IMR-90 (cell line): ENCODE data around the gene DPYD. TPM values are rescaled to one million over a fixed set of nuclear protein-coding genes. Genes with fewer than 3 reads are reported as not detected.

Experiments used
- ATAC-seq: fragments of 200-7000 bp; cut with Tn5 transposase; 2 replicates; pipeline ENCODE4 v1.9.1; 2020; ENCODE audit warnings: low read depth, mild to moderate bottlenecking, moderate library complexity
- BruUV-seq: library from RNA; stranded (reverse); fragments of 400-500 nt; replicated peaks from 2 replicates; lab custom pipeline; 2021; lab: Mats Ljungman, UMichigan
- CTCF ChIA-PET: fragments of 300-600 bp; formaldehyde crosslinking; extraction: SDS; loops from one replicate; lab custom pipeline; 2021; ENCODE audit warnings: antibody characterized with exemption; lab: Yijun Ruan, JAX
- POLR2A ChIA-PET: fragments of 300-600 bp; sonication (Branson Sonifier 250); formaldehyde crosslinking; loops from one replicate; lab custom pipeline; 2022; ENCODE audit warnings: antibody characterized with exemption; ENCODE audit not compliant: unreplicated experiment; lab: Charles Lee
- DNase-seq: peaks from one replicate; pipeline ENCODE4 v3.0.0; 2013
- H2AFZ ChIP-seq: replicated peaks from 2 replicates; pipeline ENCODE3; 2013; ENCODE audit warnings: low read length, mild to moderate bottlenecking; ENCODE audit not compliant: poor library complexity
- H2AK5ac ChIP-seq: 2 replicates; pipeline ENCODE4 v1.6.1; 2013; ENCODE audit warnings: low read depth, low read length, inconsistent platforms
- H2AK9ac ChIP-seq: replicated peaks from 2 replicates; pipeline ENCODE3; 2013; ENCODE audit warnings: mild to moderate bottlenecking, low read depth, low read length, moderate library complexity; ENCODE audit not compliant: poor library complexity
- H2BK120ac ChIP-seq: 2 replicates; pipeline ENCODE4 v1.6.1; 2013; ENCODE audit warnings: low read depth, low read length, inconsistent platforms
- H2BK15ac ChIP-seq: 3 replicates; pipeline ENCODE4 v1.6.1; 2013; ENCODE audit warnings: low read depth, low read length, inconsistent platforms
- H2BK20ac ChIP-seq: 2 replicates; pipeline ENCODE4 v1.6.1; 2013; ENCODE audit warnings: low read depth, mild to moderate bottlenecking, inconsistent platforms, low read length, moderate library complexity
- H2BK5ac ChIP-seq: 2 replicates; pipeline ENCODE4 v1.6.1; 2013; ENCODE audit warnings: mild to moderate bottlenecking, low read depth, low read length, inconsistent platforms; ENCODE audit not compliant: poor library complexity, severe bottlenecking
- H3K14ac ChIP-seq: replicated peaks from 2 replicates; pipeline ENCODE4 v1.6.1; 2013; ENCODE audit warnings: low read depth, low read length, inconsistent platforms
- H3K18ac ChIP-seq: 2 replicates; pipeline ENCODE4 v1.6.1; 2013; ENCODE audit warnings: low read depth, low read length, control low read depth
- H3K23ac ChIP-seq: 2 replicates; pipeline ENCODE4 v1.6.1; 2013; ENCODE audit warnings: low read depth, low read length, inconsistent platforms
- H3K27ac ChIP-seq: 2 replicates; pipeline ENCODE4 v1.5.1; 2013; ENCODE audit warnings: mild to moderate bottlenecking, control low read depth, low read length; ENCODE audit not compliant: insufficient read depth
- H3K27me3 ChIP-seq: 2 replicates; pipeline ENCODE4 v1.6.1; 2013; ENCODE audit warnings: low read length; ENCODE audit not compliant: control insufficient read depth, insufficient read depth
- H3K36me3 ChIP-seq: 2 replicates; pipeline ENCODE4 v1.6.1; 2013; ENCODE audit warnings: low read length, mixed read lengths; ENCODE audit not compliant: control insufficient read depth, insufficient read depth
- H3K4ac ChIP-seq: 2 replicates; pipeline ENCODE4 v1.6.1; 2013; ENCODE audit warnings: low read depth, low read length, inconsistent platforms
- H3K4me1 ChIP-seq: 2 replicates; pipeline ENCODE4 v1.6.1; 2013; ENCODE audit warnings: low read length, mixed read lengths; ENCODE audit not compliant: control insufficient read depth, insufficient read depth
- H3K4me2 ChIP-seq: 2 replicates; pipeline ENCODE4 v1.6.1; 2013; ENCODE audit warnings: low read depth, mild to moderate bottlenecking, control low read depth, low read length, moderate library complexity
- H3K4me3 ChIP-seq: 2 replicates; pipeline ENCODE4 v1.5.1; 2013; ENCODE audit warnings: low read depth, mild to moderate bottlenecking, control low read depth, low read length, moderate library complexity; ENCODE audit not compliant: insufficient read depth
- H3K56ac ChIP-seq: 2 replicates; pipeline ENCODE4 v1.6.1; 2013; ENCODE audit warnings: low read length, inconsistent platforms; ENCODE audit not compliant: insufficient read depth; ENCODE audit errors: extremely low read depth
- H3K79me1 ChIP-seq, 2 experiments: 2 replicates each; pipeline ENCODE4 v1.6.1; 2013; ENCODE audit warnings: low read length in 2 of 2, inconsistent platforms in 1 of 2, low read depth in 1 of 2
- H3K9ac ChIP-seq: 2 replicates; pipeline ENCODE4 v1.6.1; 2013; ENCODE audit warnings: low read depth, low read length, control low read depth
- H3K9me1 ChIP-seq: 2 replicates; pipeline ENCODE4 v1.6.1; 2013; ENCODE audit warnings: low read length, inconsistent platforms; ENCODE audit not compliant: insufficient read depth
- H3K9me3 ChIP-seq: 2 replicates; pipeline ENCODE4 v1.6.1; 2013; ENCODE audit warnings: low read length; ENCODE audit not compliant: control insufficient read depth, insufficient read depth
- H4K20me1 ChIP-seq: 2 replicates; pipeline ENCODE4 v1.6.1; 2013; ENCODE audit warnings: low read length, inconsistent platforms; ENCODE audit not compliant: insufficient read depth
- H4K5ac ChIP-seq: 2 replicates; pipeline ENCODE4 v1.6.1; 2013; ENCODE audit warnings: mild to moderate bottlenecking, low read depth, low read length, control low read depth
- H4K8ac ChIP-seq, 2 experiments: 2 replicates each; pipeline ENCODE4 v1.6.1; 2013; ENCODE audit warnings: low read depth in 2 of 2, low read length in 2 of 2, control low read depth in 1 of 2, inconsistent platforms in 1 of 2
- H4K91ac ChIP-seq: 2 replicates; pipeline ENCODE4 v1.6.1; 2013; ENCODE audit warnings: low read depth, low read length, inconsistent platforms; ENCODE audit not compliant: insufficient read depth
- BHLHE40 ChIP-seq: fragments of 150-350 bp; IDR thresholded peaks from 2 replicates; pipeline ENCODE4 v1.6.1; 2016; ENCODE audit warnings: mild to moderate bottlenecking, low read depth, low read length
- CEBPB ChIP-seq: IDR thresholded peaks from 2 replicates; pipeline ENCODE4 v1.6.1; 2012; ENCODE audit warnings: low read depth, low read length, improper control_type of control experiment
- CHD1 ChIP-seq: IDR thresholded peaks from 2 replicates; pipeline ENCODE4 v1.6.1; 2012; ENCODE audit warnings: low read depth, low read length, improper control_type of control experiment
- ELK1 ChIP-seq: fragments of 150-350 bp; IDR thresholded peaks from 2 replicates; pipeline ENCODE4 v1.6.1; 2016; ENCODE audit warnings: low read depth, mild to moderate bottlenecking, low read length, moderate library complexity, borderline replicate concordance
- FOS ChIP-seq: fragments of 150-350 bp; IDR thresholded peaks from 2 replicates; pipeline ENCODE4 v1.6.1; 2016; ENCODE audit warnings: low read depth, low read length
- MAFK ChIP-seq: IDR thresholded peaks from 2 replicates; pipeline ENCODE4 v1.6.1; 2012; ENCODE audit warnings: low read depth, low read length, improper control_type of control experiment
- MAZ ChIP-seq: IDR thresholded peaks from 2 replicates; pipeline ENCODE4 v1.6.1; 2012; ENCODE audit warnings: low read depth, mild to moderate bottlenecking, low read length, improper control_type of control experiment, moderate library complexity, borderline replicate concordance
- MXI1 ChIP-seq: IDR thresholded peaks from 2 replicates; pipeline ENCODE4 v1.6.1; 2012; ENCODE audit warnings: low read depth, mild to moderate bottlenecking, low read length, moderate library complexity, borderline replicate concordance
- NFE2L2 ChIP-seq: fragments of 150-350 bp; IDR thresholded peaks from 2 replicates; pipeline ENCODE4 v1.6.1; 2016; ENCODE audit warnings: low read depth, mild to moderate bottlenecking, low read length
- POLR2A ChIP-seq: IDR thresholded peaks from 2 replicates; pipeline ENCODE4 v1.6.1; 2012; ENCODE audit warnings: mild to moderate bottlenecking, low read depth, low read length
- RAD21 ChIP-seq: IDR thresholded peaks from 2 replicates; pipeline ENCODE4 v1.6.1; 2012; ENCODE audit warnings: low read length, improper control_type of control experiment
- RCOR1 ChIP-seq: IDR thresholded peaks from 2 replicates; pipeline ENCODE4 v1.6.1; 2012; ENCODE audit warnings: mild to moderate bottlenecking, low read length, improper control_type of control experiment; ENCODE audit not compliant: insufficient replicate concordance
- SMC3 ChIP-seq: fragments of 150-350 bp; IDR thresholded peaks from 2 replicates; pipeline ENCODE4 v1.6.1; 2016; ENCODE audit warnings: low read depth, mild to moderate bottlenecking, antibody characterized with exemption, low read length, moderate library complexity
- WGBS, 2 experiments: methylation state at CpG; one replicate each; pipeline versions ENCODE4 v1.1.5 to v1.1.7; 2013; ENCODE audit warnings: missing lambda C conversion rate in 2 of 2; ENCODE audit not compliant: insufficient read length in 1 of 2; ENCODE audit errors: extremely low coverage in 2 of 2; 5-methylcytosine and 5-hydroxymethylcytosine counted together
- dilution Hi-C: fragments of 300-500 bp; cut with HindIII; formaldehyde crosslinking; loops from one replicate; pipeline ENCODE4 v1.14.3; 2018; ENCODE audit warnings: low sequenced_read_pairs; ENCODE audit not compliant: unreplicated experiment
- in situ Hi-C: fragments of 300-500 bp; cut with MboI; formaldehyde crosslinking; loops from 3 replicates; pipeline ENCODE4 v1.14.3; 2019; ENCODE audit warnings: low sequenced_read_pairs, inconsistent platforms, mixed read lengths
- intact Hi-C: fragments of 100-400 bp; cut with micrococcal nuclease; formaldehyde crosslinking; loops from 2 replicates; pipeline ENCODE4 v1.10.0; 2022
- polyA plus RNA-seq, 3 experiments: library from polyadenylated mRNA; depleted of rRNA; stranded (reverse); fragments of >200 nt; gene quantifications; 2 replicates each; pipeline ENCODE4 v1.2.3, GENCODE V29; 2012; ENCODE audit warnings: low replicate concordance in 1 of 3
- total RNA-seq: library from RNA; depleted of rRNA; stranded (reverse); fragments of >200 nt; gene quantifications from 2 replicates; pipeline ENCODE4 v1.2.3, GENCODE V29; 2012
- TF ChIP-seq, protein P1 (sequence below): conservative IDR thresholded peaks from 2 replicates; pipeline ENCODE4 v1.5.1; 2012; ENCODE audit warnings: mild to moderate bottlenecking, low read depth, low read length, improper control_type of control experiment

Gene DPYD
- total and polyA plus RNA-seq, 2 of the 4 experiments (the other 2 are of a cell fraction) = 9.3 to 47.3 TPM

GRCh38 chr1:97761637-97762036, 159.2 kb downstream of the DPYD start:
- Histone ChIP-seq H2BK5ac (no peak overlapping the region), H3K18ac (no peak overlapping the region), H2BK20ac (no peak overlapping the region), H3K27ac (no peak overlapping the region), H4K20me1 (no peaks in the 10 kb centered on the region), H4K8ac (no peak overlapping the region), H2AFZ (no peak overlapping the region), H3K27me3 (no peaks in the 10 kb centered on the region), H3K4me1 (no peaks in the 10 kb centered on the region; the same call in 1 of the 2 replicates), H3K56ac (no peak overlapping the region), H3K4me3 (no peak overlapping the region), H4K5ac (no peak overlapping the region), H2AK9ac (no peak overlapping the region), H3K23ac (no peak overlapping the region), H2AK5ac (no peak overlapping the region), H3K79me1 (no peaks in the 10 kb centered on the region), H3K14ac (no peak overlapping the region), H4K91ac (no peak overlapping the region), H2BK15ac (no peak overlapping the region), H2BK120ac (no peak overlapping the region), H3K9ac (no peak overlapping the region), H3K4ac (no peak overlapping the region), H3K36me3 (peaks cover 1% of the 10 kb centered on the region; the same call in 1 of the 2 replicates), H3K4me2 (no peak overlapping the region), H3K9me1 (peaks cover 4% of the 10 kb centered on the region; the same call in 1 of the 2 replicates), H3K9me3 (no peaks in the 10 kb centered on the region; the same call in 1 of the 2 replicates)
- dilution Hi-C loops (no loop called here), intact Hi-C loops (no loop called here), in situ Hi-C loops (no loop called here)
- no TSS peak for BruUV-seq
- no peak for TF ChIP-seq FOS
- TF ChIP-seq RCOR1 = no peak
- TF ChIP-seq CEBPB = no peak
- TF ChIP-seq, protein P1, sequence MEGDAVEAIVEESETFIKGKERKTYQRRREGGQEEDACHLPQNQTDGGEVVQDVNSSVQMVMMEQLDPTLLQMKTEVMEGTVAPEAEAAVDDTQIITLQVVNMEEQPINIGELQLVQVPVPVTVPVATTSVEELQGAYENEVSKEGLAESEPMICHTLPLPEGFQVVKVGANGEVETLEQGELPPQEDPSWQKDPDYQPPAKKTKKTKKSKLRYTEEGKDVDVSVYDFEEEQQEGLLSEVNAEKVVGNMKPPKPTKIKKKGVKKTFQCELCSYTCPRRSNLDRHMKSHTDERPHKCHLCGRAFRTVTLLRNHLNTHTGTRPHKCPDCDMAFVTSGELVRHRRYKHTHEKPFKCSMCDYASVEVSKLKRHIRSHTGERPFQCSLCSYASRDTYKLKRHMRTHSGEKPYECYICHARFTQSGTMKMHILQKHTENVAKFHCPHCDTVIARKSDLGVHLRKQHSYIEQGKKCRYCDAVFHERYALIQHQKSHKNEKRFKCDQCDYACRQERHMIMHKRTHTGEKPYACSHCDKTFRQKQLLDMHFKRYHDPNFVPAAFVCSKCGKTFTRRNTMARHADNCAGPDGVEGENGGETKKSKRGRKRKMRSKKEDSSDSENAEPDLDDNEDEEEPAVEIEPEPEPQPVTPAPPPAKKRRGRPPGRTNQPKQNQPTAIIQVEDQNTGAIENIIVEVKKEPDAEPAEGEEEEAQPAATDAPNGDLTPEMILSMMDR = no peak
- no peak for TF ChIP-seq POLR2A
- TF ChIP-seq NFE2L2 = no peak
- no peak for TF ChIP-seq MXI1
- TF ChIP-seq SMC3 = no peak
- no peak for TF ChIP-seq MAFK
- TF ChIP-seq ELK1 = no peak
- TF ChIP-seq CHD1 = no peak
- no peak for TF ChIP-seq MAZ
- TF ChIP-seq RAD21 = no peak
- TF ChIP-seq BHLHE40 = no peak
- ChIA-PET POLR2A (no interaction called here), CTCF (no interaction called here)
- ATAC-seq = no peak
- DNase-seq = no peak
- WGBS, 2 experiments = no CpG with 5 or more reads among the region's 1 CpG
